ENCODE results near the gene TAF9B.
"Not testable (repeated sequence)": the region's sequence is repeated elsewhere in the genome, so short reads cannot be mapped to it uniquely, and the experiment has no call there.

Gene TAF9B

GRCh38 chrX:78111140-78111931 lies 28.1 kb downstream of the TAF9B start:
- DNase-seq: no peak

GRCh38 chrX:78109458-78109857 lies 30.0 kb downstream of the TAF9B start:
- peak; percentile 52 for DNase-seq

GRCh38 chrX:78106651-78106986 lies 32.8 kb downstream of the TAF9B start:
- DNase-seq: peak; percentile 46

- DNase-seq: no peak
Observed at GRCh38 chrX:78105944-78106650, 33.4 kb downstream of the TAF9B start.

GRCh38 chrX:78104447-78105176 lies 34.8 kb downstream of the TAF9B start:
- peak; percentile 74 for DNase-seq

- peak; percentile 98 for DNase-seq
Observed at GRCh38 chrX:78103623-78104446, 35.6 kb downstream of the TAF9B start, which contains the start of gene PGK1. TSS of gene PGK1 (plus strand) at chrX:78104248. CDS start at chrX:78104341, 93 bp downstream.

- no peak for DNase-seq
Observed at GRCh38 chrX:78103001-78103622, 36.3 kb downstream of the TAF9B start.

GRCh38 chrX:78102091-78102490 lies 37.4 kb downstream of the TAF9B start:
- DNase-seq: no peak

GRCh38 chrX:78098108-78098507 lies 41.3 kb downstream of the TAF9B start:
- DNase-seq: no peak

GRCh38 chrX:78092296-78092695 lies 47.2 kb downstream of the TAF9B start:
- peak; percentile 61 for DNase-seq

GRCh38 chrX:78081413-78081812 lies 58.0 kb downstream of the TAF9B start:
- DNase-seq: not testable (repeated sequence)
